ENCODE data around the gene CLTCL1.

Gene CLTCL1

DNA sequence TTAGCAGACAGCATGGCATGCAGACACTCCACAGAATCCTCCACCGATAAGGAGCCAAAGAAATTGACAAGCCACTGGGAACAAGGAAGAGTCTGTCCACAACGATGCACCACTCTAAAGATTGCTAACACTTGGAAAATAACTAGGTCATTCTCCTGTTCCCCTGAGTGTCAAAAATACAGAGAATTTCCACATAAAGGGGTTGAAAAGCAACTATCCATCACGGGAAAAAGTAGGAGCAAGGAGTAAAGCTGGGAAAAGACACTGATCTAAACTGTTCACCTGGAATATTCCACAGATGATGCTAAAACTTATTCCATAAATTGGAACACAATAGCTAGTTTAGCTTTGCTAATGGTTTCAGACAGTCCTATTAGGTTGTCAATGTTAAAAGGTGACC, 66.0 kb downstream of the CLTCL1 start:
- H3K36me3 ChIP-seq (ENCODE audit: insufficient read depth, low read length): peaks cover 65% of the 10 kb centered on the region
- H3K4me3 ChIP-seq (ENCODE audit: low read length): no peak overlapping the region
- H3K9ac ChIP-seq (ENCODE audit: low read depth, low read length): no peak overlapping the region

DNA sequence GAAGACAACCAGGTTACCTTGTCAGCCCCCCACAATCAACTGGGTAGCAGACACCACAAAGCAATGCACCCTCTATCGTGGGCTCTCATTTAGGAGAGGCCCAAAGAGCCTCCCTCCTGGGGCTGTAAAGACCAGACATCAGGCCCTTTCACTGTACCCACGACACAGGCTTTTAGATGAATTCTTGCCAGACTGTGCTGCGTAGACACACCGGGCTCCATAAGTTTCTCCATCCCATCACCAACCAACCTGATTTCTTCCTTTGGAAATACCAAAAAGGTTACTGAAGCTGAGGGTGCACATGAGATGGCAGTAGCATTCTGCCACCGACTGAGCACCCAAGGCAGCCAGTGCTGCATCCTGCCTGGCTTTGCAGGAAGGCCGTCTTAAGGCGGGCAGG, 66.5 kb downstream of the CLTCL1 start:
- Histone ChIP-seq H3K9me3 (replicated peaks; ENCODE audit: low read length) (no peaks in the 10 kb centered on the region), H3K4me1 (ENCODE audit: control insufficient read depth, insufficient read depth, low read length) (no peaks in the 10 kb centered on the region), H3K36me3 (ENCODE audit: insufficient read depth, low read length) (peaks cover 65% of the 10 kb centered on the region), H3K9ac (ENCODE audit: low read depth, low read length) (no peak overlapping the region), H3K4me3 (ENCODE audit: low read length) (no peak overlapping the region), H3K4me2 (ENCODE audit: low read length) (no peak overlapping the region), H3K27me3 (ENCODE audit: control insufficient read depth, insufficient read depth, low read length) (no peaks in the 10 kb centered on the region)

More for the DNA sequence above, 66.0 kb downstream of the CLTCL1 start:
- no peaks in the 10 kb centered on the region for H3K4me1 ChIP-seq (ENCODE audit: control insufficient read depth, insufficient read depth, low read length)
- no peaks in the 10 kb centered on the region for H3K27me3 ChIP-seq (ENCODE audit: control insufficient read depth, insufficient read depth, low read length)
- no peak overlapping the region for H3K4me2 ChIP-seq (ENCODE audit: low read length)
- H3K9me3 ChIP-seq (replicated peaks; ENCODE audit: low read length): no peaks in the 10 kb centered on the region

DNA sequence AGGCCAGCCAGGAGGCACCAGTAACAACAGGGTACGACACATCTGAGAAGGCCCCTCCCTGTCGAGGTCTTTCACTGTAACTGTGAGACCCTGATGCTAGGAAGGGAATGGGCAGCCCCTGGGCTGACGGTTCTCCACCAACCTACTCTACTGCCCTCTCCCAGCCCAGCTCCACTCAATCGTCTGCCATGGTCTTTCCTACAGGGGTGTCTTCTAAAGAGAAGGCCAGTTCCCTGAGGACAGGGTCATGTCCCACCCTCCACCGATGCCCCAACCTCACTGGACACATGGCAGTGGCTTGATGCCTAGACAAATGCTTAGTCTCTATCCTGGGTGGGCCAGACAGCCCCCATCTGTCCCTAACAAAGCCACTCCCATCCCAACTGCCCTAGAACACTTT, 67.0 kb downstream of the CLTCL1 start:
- H3K4me3 ChIP-seq (ENCODE audit: low read length): no peak overlapping the region
- H3K4me2 ChIP-seq (ENCODE audit: low read length): no peak overlapping the region
- H3K36me3 ChIP-seq (ENCODE audit: insufficient read depth, low read length): peaks cover 68% of the 10 kb centered on the region
- no peaks in the 10 kb centered on the region for H3K9me3 ChIP-seq (replicated peaks; ENCODE audit: low read length)
- H3K9ac ChIP-seq (ENCODE audit: low read depth, low read length): no peak overlapping the region
- no peaks in the 10 kb centered on the region for H3K4me1 ChIP-seq (ENCODE audit: control insufficient read depth, insufficient read depth, low read length)
- H3K27me3 ChIP-seq (ENCODE audit: control insufficient read depth, insufficient read depth, low read length): no peaks in the 10 kb centered on the region

DNA sequence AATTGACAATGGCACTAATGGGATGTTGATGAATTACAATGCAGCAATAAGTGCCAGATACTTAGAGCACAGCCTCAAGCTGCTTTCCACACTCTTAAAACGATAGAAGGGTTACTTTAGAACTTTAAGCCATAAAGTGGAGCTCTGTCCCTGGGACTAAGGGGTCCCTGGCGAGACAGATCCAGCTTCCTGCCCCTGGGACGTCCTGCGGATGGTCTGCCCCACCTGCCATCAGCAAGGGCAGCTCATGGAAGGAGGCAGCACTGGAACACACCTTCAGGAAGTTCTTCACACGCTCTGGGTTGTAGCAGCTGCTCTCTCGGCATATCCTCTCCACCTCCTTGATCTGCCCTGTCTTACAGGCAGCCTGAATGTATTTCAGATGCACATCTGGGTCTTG, 67.9 kb downstream of the CLTCL1 start:
- Histone ChIP-seq H3K36me3 (ENCODE audit: insufficient read depth, low read length) (peaks cover 61% of the 10 kb centered on the region), H3K4me1 (ENCODE audit: control insufficient read depth, insufficient read depth, low read length) (no peaks in the 10 kb centered on the region), H3K4me3 (ENCODE audit: low read length) (no peak overlapping the region), H3K9me3 (replicated peaks; ENCODE audit: low read length) (no peaks in the 10 kb centered on the region), H3K27me3 (ENCODE audit: control insufficient read depth, insufficient read depth, low read length) (no peaks in the 10 kb centered on the region), H3K9ac (ENCODE audit: low read depth, low read length) (no peak overlapping the region), H3K4me2 (ENCODE audit: low read length) (no peak overlapping the region)

DNA sequence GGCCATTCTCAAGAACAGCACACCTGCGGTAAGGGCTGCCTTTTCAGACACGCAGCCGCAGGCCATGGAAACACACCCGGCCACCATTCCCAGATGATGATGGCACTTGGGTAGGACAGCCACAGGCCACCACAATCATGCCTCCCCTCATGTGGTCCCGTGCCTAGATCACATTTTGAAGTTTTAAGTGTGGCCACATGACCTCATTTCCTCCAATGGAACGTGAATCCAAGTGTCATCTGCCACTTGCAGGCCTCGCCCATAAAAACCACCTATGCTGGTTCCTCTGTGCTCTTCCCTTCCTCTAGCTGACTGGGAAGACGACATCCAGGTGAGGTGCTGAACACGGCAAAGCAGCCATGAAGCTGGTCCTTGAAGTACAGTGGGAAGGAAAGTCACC, 68.4 kb downstream of the CLTCL1 start:
- Histone ChIP-seq H3K9me3 (replicated peaks; ENCODE audit: low read length) (no peaks in the 10 kb centered on the region), H3K4me1 (ENCODE audit: control insufficient read depth, insufficient read depth, low read length) (no peaks in the 10 kb centered on the region), H3K9ac (ENCODE audit: low read depth, low read length) (no peak overlapping the region), H3K36me3 (ENCODE audit: insufficient read depth, low read length) (peaks cover 64% of the 10 kb centered on the region), H3K27me3 (ENCODE audit: control insufficient read depth, insufficient read depth, low read length) (no peaks in the 10 kb centered on the region), H3K4me3 (ENCODE audit: low read length) (no peak overlapping the region), H3K4me2 (ENCODE audit: low read length) (no peak overlapping the region)

DNA sequence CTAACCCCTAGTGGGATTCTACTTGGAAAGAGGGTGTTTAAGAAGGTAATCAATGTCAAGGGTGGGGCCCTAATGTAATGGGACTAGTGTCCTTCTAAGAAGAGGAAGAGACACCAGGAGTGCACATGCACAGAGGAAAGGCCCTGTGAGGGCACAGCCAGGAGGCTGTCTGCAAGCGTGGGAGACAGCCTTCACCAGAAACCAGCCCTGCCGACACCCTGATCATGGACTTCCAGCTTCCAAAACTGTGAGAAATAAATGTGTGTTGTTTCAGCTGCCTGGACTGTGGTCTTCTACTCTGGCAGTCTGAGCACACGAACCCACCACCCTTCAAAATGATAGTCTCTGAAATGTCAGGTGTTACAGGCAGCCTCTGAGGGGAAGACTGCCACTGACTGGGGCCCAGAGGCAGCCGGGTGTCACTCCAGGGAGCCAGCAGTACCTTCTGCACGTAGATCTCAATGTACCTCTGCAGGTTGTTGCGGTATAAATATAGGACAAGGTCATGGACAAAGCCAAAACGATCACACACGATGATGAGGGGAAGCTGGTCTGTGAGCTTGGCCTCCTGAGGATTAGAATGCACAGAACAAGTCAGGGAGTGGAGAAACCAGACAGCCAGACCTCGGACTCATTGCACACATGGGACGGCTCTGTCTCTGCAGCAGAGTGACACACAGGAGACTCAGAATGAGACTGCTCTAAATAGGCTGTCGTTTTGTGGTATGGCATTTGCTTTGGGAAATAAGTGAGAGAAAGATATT, 69.1 kb downstream of the CLTCL1 start:
- no peak overlapping the region for H3K4me3 ChIP-seq (ENCODE audit: low read length)
- H3K4me1 ChIP-seq (ENCODE audit: control insufficient read depth, insufficient read depth, low read length): no peaks in the 10 kb centered on the region
- H3K4me2 ChIP-seq (ENCODE audit: low read length): no peak overlapping the region
- H3K27me3 ChIP-seq (ENCODE audit: control insufficient read depth, insufficient read depth, low read length): no peaks in the 10 kb centered on the region
- H3K9ac ChIP-seq (ENCODE audit: low read depth, low read length): no peak overlapping the region
- peaks cover 64% of the 10 kb centered on the region for H3K36me3 ChIP-seq (ENCODE audit: insufficient read depth, low read length)
- no peaks in the 10 kb centered on the region for H3K9me3 ChIP-seq (replicated peaks; ENCODE audit: low read length)

DNA sequence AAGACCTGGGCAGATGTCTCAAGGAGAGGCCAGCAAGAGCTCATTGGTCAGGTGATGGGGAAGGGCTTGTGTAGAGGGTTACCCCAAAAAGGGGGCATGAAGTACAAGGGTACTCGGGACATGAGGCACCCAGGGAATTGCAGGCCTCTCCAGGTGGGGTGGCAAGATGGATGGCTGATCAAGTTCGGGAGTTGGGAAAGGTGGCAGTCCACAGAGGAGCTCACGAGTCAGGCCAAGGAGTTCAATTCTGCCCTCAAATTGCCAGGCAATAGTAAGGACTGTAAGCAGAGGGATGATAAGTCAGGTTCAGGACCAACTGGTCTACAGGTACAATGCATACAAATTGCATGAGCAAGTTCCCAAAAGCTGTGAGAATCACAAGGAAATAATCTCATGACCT, 70.7 kb downstream of the CLTCL1 start:
- Histone ChIP-seq H3K27me3 (ENCODE audit: control insufficient read depth, insufficient read depth, low read length) (no peaks in the 10 kb centered on the region), H3K4me1 (ENCODE audit: control insufficient read depth, insufficient read depth, low read length) (no peaks in the 10 kb centered on the region), H3K4me3 (ENCODE audit: low read length) (no peak overlapping the region), H3K9me3 (replicated peaks; ENCODE audit: low read length) (no peaks in the 10 kb centered on the region), H3K4me2 (ENCODE audit: low read length) (no peak overlapping the region), H3K36me3 (ENCODE audit: insufficient read depth, low read length) (peaks cover 65% of the 10 kb centered on the region), H3K9ac (ENCODE audit: low read depth, low read length) (no peak overlapping the region)

DNA sequence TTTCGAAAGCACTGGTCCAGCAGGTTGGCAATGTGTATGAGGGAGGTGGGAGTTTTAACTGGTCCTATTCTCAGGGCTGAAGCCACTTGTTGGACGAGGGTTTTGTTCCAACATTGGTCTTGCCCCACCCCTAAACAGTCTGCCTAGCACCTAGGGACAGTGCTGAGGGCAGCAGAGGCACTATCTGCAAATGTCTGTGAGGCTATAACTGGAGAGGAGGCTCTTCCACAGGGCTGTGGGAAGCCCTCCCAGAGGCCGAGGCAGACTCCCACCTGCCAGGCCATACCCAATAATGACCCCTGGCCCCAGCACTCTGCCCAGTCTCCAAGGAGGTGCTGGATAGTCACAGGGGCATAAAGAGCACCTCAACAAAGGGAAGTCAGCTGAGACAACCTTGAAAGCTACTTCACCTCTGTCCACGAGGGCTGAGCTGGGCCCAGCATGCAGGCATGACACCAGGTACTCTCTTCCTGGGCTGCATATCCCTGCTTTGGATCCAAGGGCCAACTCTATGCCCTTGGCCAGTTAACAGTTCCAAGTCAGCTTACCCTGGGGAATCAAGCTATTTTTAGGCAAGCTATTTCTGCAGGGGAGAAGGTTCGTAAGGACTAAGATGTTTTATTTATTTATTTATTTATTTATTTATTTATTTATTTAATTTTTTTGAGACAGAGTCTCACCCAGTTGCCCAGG, 72.8 kb downstream of the CLTCL1 start:
- no peak overlapping the region for H3K9ac ChIP-seq (ENCODE audit: low read depth, low read length)
- H3K4me3 ChIP-seq (ENCODE audit: low read length): no peak overlapping the region
- no peaks in the 10 kb centered on the region for H3K4me1 ChIP-seq (ENCODE audit: control insufficient read depth, insufficient read depth, low read length)
- H3K9me3 ChIP-seq (replicated peaks; ENCODE audit: low read length): no peaks in the 10 kb centered on the region
- peaks cover 56% of the 10 kb centered on the region for H3K36me3 ChIP-seq (ENCODE audit: insufficient read depth, low read length)
- H3K27me3 ChIP-seq (ENCODE audit: control insufficient read depth, insufficient read depth, low read length): no peaks in the 10 kb centered on the region
- H3K4me2 ChIP-seq (ENCODE audit: low read length): no peak overlapping the region

DNA sequence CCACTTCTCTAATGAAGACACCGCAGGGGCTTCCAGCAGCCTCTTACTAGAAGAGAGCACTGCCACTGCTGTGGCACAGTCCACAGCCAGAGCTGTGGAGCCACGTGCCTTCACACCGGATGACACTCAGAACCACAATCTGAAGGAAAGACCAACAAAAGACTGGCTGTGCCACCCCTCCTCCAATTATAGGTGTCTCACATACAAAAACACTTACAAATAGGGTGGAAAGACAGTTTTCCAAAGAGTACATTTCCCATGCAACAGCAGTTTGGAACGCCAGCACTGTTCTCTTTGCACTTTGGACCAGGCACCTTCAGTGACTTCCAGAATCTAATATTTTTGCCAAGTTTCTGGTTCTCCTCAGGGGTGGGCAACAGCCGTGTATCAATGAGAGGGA, 74.9 kb downstream of the CLTCL1 start:
- Histone ChIP-seq H3K36me3 (ENCODE audit: insufficient read depth, low read length) (peaks cover 35% of the 10 kb centered on the region), H3K4me2 (ENCODE audit: low read length) (no peak overlapping the region), H3K4me3 (ENCODE audit: low read length) (no peak overlapping the region), H3K9ac (ENCODE audit: low read depth, low read length) (no peak overlapping the region), H3K4me1 (ENCODE audit: control insufficient read depth, insufficient read depth, low read length) (no peaks in the 10 kb centered on the region), H3K27me3 (ENCODE audit: control insufficient read depth, insufficient read depth, low read length) (no peaks in the 10 kb centered on the region), H3K9me3 (replicated peaks; ENCODE audit: low read length) (no peaks in the 10 kb centered on the region)

DNA sequence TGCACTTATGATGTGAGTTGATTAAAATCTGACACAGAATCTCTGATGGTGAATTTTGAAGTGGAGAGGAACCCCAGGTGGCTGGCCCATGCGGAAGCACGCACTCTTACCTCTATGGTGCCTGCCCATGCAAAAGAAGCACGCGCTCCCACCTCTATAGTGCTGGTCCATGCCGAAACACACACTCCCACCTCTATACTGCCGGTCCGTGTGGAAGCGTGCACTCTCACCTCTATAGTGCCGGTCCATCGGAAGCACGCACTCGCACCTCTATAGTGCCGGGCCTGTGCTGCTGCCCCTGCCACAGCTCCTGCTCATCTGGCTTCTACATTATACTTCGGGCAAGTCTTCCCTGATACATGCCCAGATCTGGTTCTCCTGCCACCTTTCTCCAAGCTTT, 76.2 kb downstream of the CLTCL1 start:
- Histone ChIP-seq H3K4me2 (ENCODE audit: low read length) (no peak overlapping the region), H3K27me3 (ENCODE audit: control insufficient read depth, insufficient read depth, low read length) (no peaks in the 10 kb centered on the region), H3K4me1 (ENCODE audit: control insufficient read depth, insufficient read depth, low read length) (no peaks in the 10 kb centered on the region), H3K36me3 (ENCODE audit: insufficient read depth, low read length) (peaks cover 25% of the 10 kb centered on the region), H3K4me3 (ENCODE audit: low read length) (no peak overlapping the region), H3K9me3 (replicated peaks; ENCODE audit: low read length) (no peaks in the 10 kb centered on the region), H3K9ac (ENCODE audit: low read depth, low read length) (no peak overlapping the region)

DNA sequence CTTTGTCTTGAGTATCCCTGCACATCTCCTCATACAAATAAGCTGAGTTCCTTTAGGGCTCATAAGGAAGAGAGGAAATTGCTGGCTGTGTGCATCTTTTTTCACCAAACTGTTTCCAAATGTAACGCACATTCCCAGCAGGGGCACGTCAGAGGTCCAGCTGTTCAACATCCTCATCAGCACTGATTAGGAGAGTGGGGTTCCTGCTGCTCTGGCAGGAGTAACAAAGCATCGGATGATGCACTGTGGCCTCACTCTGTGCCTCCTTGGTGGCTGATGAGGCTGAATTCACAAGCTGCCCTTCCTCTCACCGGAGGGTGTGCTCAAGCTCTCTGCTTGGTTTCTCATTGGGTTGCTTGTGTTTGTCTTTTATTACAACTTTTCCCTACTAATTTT, 77.4 kb downstream of the CLTCL1 start:
- Histone ChIP-seq H3K9ac (ENCODE audit: low read depth, low read length) (no peak overlapping the region), H3K4me3 (ENCODE audit: low read length) (no peak overlapping the region), H3K4me1 (ENCODE audit: control insufficient read depth, insufficient read depth, low read length) (no peaks in the 10 kb centered on the region), H3K36me3 (ENCODE audit: insufficient read depth, low read length) (peaks cover 28% of the 10 kb centered on the region), H3K9me3 (replicated peaks; ENCODE audit: low read length) (no peaks in the 10 kb centered on the region), H3K4me2 (ENCODE audit: low read length) (no peak overlapping the region), H3K27me3 (ENCODE audit: control insufficient read depth, insufficient read depth, low read length) (no peaks in the 10 kb centered on the region)
